ENCODE results near the gene HDDC3. TPM values are rescaled to one million over a fixed set of nuclear protein-coding genes. Genes with fewer than 3 reads are reported as not detected.
A peak's percentile ranks its signal among the peaks of the same experiment; 100 is the strongest.

Gene HDDC3
- total and polyA plus RNA-seq, 11 donors, result 10.9 to 19.9 (median 15.2) TPM

DNA sequence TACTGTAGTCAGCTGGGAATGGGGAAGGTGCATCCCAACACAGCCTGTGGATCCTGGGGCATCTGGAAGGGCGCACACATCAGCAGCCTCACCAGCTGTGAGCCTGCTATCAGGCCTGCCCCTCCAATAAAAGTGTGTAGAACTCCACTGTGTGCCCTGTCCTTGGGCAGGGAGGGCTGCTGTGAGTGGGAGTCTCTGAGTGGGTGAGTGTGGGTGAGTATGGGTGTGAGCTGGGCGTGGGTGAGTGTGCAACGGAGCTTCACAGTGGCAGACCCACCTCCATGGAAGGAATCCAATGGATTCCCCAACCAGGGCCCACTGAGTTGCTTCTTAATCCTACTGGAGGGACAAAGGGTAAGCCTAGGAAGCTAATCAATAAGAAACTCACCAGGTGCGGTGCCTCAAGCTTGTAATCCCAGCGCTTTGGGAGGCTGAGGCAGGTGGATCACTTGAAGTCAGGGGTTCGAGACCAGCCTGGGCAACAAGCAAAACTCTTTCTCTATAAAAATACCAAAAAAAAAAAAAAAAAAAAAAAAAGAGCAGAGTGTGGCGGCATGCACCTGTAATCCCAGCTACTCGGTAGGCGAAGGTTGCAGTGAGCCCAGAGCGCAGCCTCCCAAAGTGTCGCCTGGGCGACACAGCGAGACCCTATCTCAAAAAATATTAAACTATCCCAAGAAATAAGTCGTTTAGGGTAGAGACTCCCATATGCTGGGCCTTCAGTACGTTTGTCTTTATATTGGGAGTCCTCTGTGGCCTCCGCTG is 21.8 kb upstream of the HDDC3 start:
- H3K27me3 ChIP-seq, result no peaks in the 10 kb centered on the region
- ATAC-seq, result no peak
- peak overlapping the region in 11 of 12 donors; percentile 38 to 96 (median 77) for H3K4me3 ChIP-seq
- intact Hi-C loops (cut with DNase I), result loop anchor here in 3 of 10 donors (2.0 to 10.0 kb wide), 3 partner anchors 71 to 317 kb away; partner anchors contain the start of gene VPS33B (in 1 of the 3)
- peak overlapping the region; percentile 78 to 93 (median 88) for H3K27ac ChIP-seq
- TF ChIP-seq POLR2A (IDR thresholded peaks at IDR 0.05), result no peak
- DNase-seq, result no peak
- peaks cover 0 to 36% (median 22%) of the 10 kb centered on the region in 12 donors for H3K4me1 ChIP-seq
- no peaks in the 10 kb centered on the region for H3K9me3 ChIP-seq
- H3K36me3 ChIP-seq, result peaks cover 3 to 48% (median 47%) of the 10 kb centered on the region in 9 donors
- 74 to 78% (median 76%) methylated on average over 15 to 16 of the region's 16 CpGs for WGBS, 4 donors

DNA sequence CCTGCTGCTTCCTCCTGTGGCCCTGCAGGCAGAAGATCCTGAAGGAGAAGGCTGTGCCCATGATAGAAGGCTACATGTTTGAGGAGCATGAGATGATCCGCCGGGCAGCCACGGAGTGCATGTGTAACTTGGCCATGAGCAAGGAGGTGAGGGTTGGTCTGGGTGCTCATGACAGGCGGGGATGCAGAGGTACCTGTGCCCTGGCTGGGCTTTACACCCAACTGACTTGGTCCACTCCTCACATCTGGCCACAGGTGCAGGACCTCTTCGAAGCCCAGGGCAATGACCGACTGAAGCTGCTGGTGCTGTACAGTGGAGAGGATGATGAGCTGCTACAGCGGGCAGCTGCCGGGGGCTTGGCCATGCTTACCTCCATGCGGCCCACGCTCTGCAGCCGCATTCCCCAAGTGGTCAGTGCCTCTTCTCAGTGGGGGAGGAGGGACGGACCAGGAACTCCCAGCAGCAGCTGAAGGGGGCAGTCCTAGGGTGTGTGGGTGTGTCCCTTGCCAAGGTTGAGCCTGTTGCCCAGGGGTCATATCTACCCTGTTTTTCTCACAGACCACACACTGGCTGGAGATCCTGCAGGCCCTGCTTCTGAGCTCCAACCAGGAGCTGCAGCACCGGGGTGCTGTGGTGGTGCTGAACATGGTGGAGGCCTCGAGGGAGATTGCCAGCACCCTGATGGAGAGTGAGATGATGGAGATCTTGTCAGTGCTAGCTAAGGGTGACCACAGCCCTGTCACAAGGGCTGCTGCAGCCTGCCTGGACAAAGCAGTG is 20.7 kb upstream of the HDDC3 start:
- intact Hi-C loops (cut with DNase I), result loop anchor here in 2 of 10 donors (10.0 kb wide), 2 partner anchors 72 to 312 kb away; partner anchors contain the start of gene VPS33B (in 1 of the 2)
- ATAC-seq, result no peak
- peaks cover 4 to 58% (median 56%) of the 10 kb centered on the region in 9 donors for H3K36me3 ChIP-seq
- H3K27me3 ChIP-seq, result no peaks in the 10 kb centered on the region
- no peak for DNase-seq
- no peak overlapping the region for H3K27ac ChIP-seq
- H3K4me1 ChIP-seq, result peaks cover 0 to 33% (median 21%) of the 10 kb centered on the region in 12 donors
- TF ChIP-seq, protein P1, sequence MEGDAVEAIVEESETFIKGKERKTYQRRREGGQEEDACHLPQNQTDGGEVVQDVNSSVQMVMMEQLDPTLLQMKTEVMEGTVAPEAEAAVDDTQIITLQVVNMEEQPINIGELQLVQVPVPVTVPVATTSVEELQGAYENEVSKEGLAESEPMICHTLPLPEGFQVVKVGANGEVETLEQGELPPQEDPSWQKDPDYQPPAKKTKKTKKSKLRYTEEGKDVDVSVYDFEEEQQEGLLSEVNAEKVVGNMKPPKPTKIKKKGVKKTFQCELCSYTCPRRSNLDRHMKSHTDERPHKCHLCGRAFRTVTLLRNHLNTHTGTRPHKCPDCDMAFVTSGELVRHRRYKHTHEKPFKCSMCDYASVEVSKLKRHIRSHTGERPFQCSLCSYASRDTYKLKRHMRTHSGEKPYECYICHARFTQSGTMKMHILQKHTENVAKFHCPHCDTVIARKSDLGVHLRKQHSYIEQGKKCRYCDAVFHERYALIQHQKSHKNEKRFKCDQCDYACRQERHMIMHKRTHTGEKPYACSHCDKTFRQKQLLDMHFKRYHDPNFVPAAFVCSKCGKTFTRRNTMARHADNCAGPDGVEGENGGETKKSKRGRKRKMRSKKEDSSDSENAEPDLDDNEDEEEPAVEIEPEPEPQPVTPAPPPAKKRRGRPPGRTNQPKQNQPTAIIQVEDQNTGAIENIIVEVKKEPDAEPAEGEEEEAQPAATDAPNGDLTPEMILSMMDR (IDR thresholded peaks at IDR 0.05), result no peak
- no peak for TF ChIP-seq POLR2A (IDR thresholded peaks at IDR 0.05)
- H3K9me3 ChIP-seq, result no peaks in the 10 kb centered on the region
- H3K4me3 ChIP-seq, result no peak overlapping the region
- WGBS, 4 donors, result 91 to 98% (median 93%) methylated on average over 10 to 14 of the region's 14 CpGs

DNA sequence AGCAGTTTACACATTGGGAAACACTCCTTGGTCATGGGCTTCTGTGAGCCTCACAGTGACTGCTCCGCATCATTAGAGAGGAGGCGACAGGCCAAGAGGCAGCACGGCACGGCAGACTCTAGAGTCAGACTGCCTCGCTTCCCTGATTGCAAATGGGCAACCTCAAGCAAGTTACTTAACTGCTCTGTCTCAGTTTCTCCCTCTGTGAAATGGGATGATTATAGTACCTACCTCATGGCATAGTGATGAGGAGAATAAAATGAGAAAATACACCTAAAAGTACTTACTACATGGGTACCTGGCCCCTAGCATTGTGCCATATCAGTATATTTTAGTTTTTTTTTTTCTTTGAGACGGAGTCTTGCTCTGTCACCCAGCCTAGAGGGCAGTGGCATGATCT is 18.3 kb upstream of the HDDC3 start:
- ATAC-seq (no peak), DNase-seq (no peak)
- peaks cover 0 to 12% (median 6%) of the 10 kb centered on the region in 12 donors for H3K4me1 ChIP-seq
- no peak overlapping the region for H3K4me3 ChIP-seq
- intact Hi-C loops (cut with DNase I), result loop anchor here in 2 of 10 donors (10.0 kb wide), 2 partner anchors 74 to 314 kb away; partner anchors contain the start of gene VPS33B (in 1 of the 2)
- no peak overlapping the region for H3K27ac ChIP-seq
- no peaks in the 10 kb centered on the region for H3K27me3 ChIP-seq
- peaks cover 4 to 82% (median 77%) of the 10 kb centered on the region in 9 donors for H3K36me3 ChIP-seq
- 98 to 99% (median 98%) methylated on average over 4 to 6 of the region's 6 CpGs for WGBS, 4 donors
- H3K9me3 ChIP-seq, result no peaks in the 10 kb centered on the region
- no peak for TF ChIP-seq POLR2A (IDR thresholded peaks at IDR 0.05)
- TF ChIP-seq, protein P1 (IDR thresholded peaks at IDR 0.05), result no peak

DNA sequence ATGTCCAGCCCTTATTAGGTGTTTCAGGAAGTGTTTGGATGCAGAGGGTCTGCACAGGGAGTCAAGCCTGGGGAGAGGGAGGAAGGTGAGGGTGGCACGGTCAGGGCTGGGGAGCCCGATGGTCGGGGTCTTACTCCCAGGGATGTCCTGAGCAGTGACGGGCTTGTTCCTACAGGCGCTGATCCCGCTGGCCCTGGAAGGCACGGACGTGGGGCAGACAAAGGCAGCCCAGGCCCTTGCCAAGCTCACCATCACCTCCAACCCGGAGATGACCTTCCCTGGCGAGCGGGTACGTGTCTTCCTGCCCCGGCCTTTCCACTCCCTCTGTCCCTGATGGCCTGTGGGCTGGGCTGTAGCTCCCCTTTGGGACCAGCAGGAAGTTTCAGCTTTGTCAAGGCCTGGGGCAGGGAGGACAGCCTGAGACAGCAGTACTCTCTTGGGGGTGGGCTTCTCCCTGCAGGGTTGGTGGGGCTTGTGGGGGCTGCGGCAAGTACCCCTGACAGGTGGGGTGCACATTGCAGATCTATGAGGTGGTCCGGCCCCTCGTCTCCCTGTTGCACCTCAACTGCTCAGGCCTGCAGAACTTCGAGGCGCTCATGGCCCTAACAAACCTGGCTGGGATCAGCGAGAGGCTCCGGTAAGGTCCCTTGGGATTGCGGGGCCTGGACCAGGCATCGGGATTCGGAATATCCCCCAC is 17.8 kb upstream of the HDDC3 start:
- TF ChIP-seq, protein P1 (IDR thresholded peaks at IDR 0.05), result no peak
- no peak for TF ChIP-seq POLR2A (IDR thresholded peaks at IDR 0.05)
- ATAC-seq, result no peak
- peaks cover 0 to 7% (median under 1%) of the 10 kb centered on the region in 12 donors for H3K4me1 ChIP-seq
- 92 to 94% (median 93%) methylated on average over 9 to 23 of the region's 23 CpGs for WGBS, 4 donors
- no peak overlapping the region for H3K27ac ChIP-seq
- H3K36me3 ChIP-seq, result peaks cover 4 to 88% (median 83%) of the 10 kb centered on the region in 9 donors
- intact Hi-C loops (cut with DNase I), result loop anchor here in 2 of 10 donors (10.0 kb wide), 2 partner anchors 75 to 315 kb away; partner anchors contain the start of gene VPS33B (in 1 of the 2)
- no peaks in the 10 kb centered on the region for H3K9me3 ChIP-seq
- DNase-seq, result no peak
- no peaks in the 10 kb centered on the region for H3K27me3 ChIP-seq
- H3K4me3 ChIP-seq, result no peak overlapping the region

Data from heart left ventricle (tissue), 16 donors.